Gastroesophageal sphincter (tissue), 3 donors: ENCODE measurements around the gene MCC.

Experiments used
- CTCF ChIP-seq, 4 experiments: fragments of 200-600 bp in 2 of 4; fragments of 450-650 bp in 2 of 4; sonication (generic) in 1 of 4; IDR thresholded peaks; one replicate each; pipeline ENCODE4 v1.5.1; 2017 to 2019; ENCODE audit warnings: antibody characterized with exemption in 4 of 4, mild to moderate bottlenecking in 2 of 4, moderate library complexity in 2 of 4
- EP300 ChIP-seq: sonication (generic); formaldehyde crosslinking; IDR thresholded peaks from one replicate; pipeline ENCODE4 v1.6.1; 2017; ENCODE audit warnings: antibody characterized with exemption, mild to moderate bottlenecking

GRCh38 chr5:113022661-113023060 is 465.6 kb downstream of the MCC start:
- TF ChIP-seq EP300, result no peak
- TF ChIP-seq CTCF (IDR thresholded peaks at IDR 0.05), result no peak
